Endothelial cell (in vitro differentiated cells): ENCODE data around the gene HES3. TPM values are rescaled to one million over a fixed set of nuclear protein-coding genes. Genes with fewer than 3 reads are reported as not detected.

Source experiments
- DNase-seq: peaks from one replicate; pipeline ENCODE4 v3.0.0; 2021; ENCODE audit warnings: low spot score
- H3K27ac Mint-ChIP-seq: one replicate; pipeline ENCODE4 v1.8.0; 2021; ENCODE audit warnings: mixed read lengths, inconsistent platforms; ENCODE audit not compliant: unreplicated experiment
- H3K27me3 Mint-ChIP-seq: one replicate; pipeline ENCODE4 v1.8.0; 2021; ENCODE audit warnings: mild to moderate bottlenecking, moderate library complexity, mixed read lengths, inconsistent platforms; ENCODE audit not compliant: unreplicated experiment
- H3K36me3 Mint-ChIP-seq: one replicate; pipeline ENCODE4 v1.8.0; 2021; ENCODE audit warnings: mild to moderate bottlenecking, low read depth, mixed read lengths, inconsistent platforms; ENCODE audit not compliant: unreplicated experiment
- H3K4me1 Mint-ChIP-seq: one replicate; pipeline ENCODE4 v1.8.0; 2021; ENCODE audit warnings: mild to moderate bottlenecking, mixed read lengths, inconsistent platforms; ENCODE audit not compliant: unreplicated experiment
- H3K4me3 Mint-ChIP-seq: one replicate; pipeline ENCODE4 v1.8.0; 2021; ENCODE audit warnings: mild to moderate bottlenecking, mixed read lengths, inconsistent platforms; ENCODE audit not compliant: unreplicated experiment
- H3K9me3 Mint-ChIP-seq: one replicate; pipeline ENCODE4 v1.8.0; 2021; ENCODE audit warnings: mixed read lengths, inconsistent platforms; ENCODE audit not compliant: unreplicated experiment
- total RNA-seq: library from RNA; stranded (reverse); fragmentation: NEBNext Ultra II Directional; extraction: Animal tissue kit (Norgen Biotek cat#: 25700); gene quantifications from one replicate; pipeline ENCODE4 v1.2.1, GENCODE V29; 2021; ENCODE audit not compliant: unreplicated experiment
- TF ChIP-seq, protein P1 (sequence below): fragments of 200-600 bp; sonication (generic); IDR thresholded peaks from one replicate; pipeline ENCODE4 v1.5.0; 2021; ENCODE audit warnings: antibody characterized with exemption; ENCODE audit not compliant: unreplicated experiment

HES3 gene
- total RNA-seq, 1 donor from 2014 or later = not detected

DNA sequence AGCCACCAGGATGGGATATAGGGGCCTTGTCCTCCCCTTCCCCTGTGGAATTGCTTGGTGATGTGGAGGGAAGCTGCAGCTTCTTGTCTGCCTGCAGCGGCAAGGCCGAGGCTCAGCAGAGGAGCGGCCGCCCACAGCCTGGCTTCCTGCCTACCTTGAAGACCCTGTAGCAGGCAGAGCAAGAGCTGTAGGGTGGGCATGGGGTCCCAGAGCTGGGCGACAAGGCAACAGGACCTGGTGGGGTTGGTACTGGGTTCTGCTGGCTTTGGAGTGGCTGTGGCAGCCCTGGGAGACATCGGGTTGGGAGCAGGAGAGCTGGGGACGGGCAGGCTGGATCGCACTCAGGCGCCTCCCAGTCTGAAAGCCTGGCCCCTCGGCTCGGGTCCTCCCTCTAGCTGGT is 22.7 kb downstream of the HES3 start:
- no peaks in the 10 kb centered on the region for H3K9me3 Mint-ChIP-seq
- no peak for DNase-seq
- no peaks in the 10 kb centered on the region for H3K36me3 Mint-ChIP-seq
- no peak overlapping the region for H3K4me3 Mint-ChIP-seq
- TF ChIP-seq, protein P1, sequence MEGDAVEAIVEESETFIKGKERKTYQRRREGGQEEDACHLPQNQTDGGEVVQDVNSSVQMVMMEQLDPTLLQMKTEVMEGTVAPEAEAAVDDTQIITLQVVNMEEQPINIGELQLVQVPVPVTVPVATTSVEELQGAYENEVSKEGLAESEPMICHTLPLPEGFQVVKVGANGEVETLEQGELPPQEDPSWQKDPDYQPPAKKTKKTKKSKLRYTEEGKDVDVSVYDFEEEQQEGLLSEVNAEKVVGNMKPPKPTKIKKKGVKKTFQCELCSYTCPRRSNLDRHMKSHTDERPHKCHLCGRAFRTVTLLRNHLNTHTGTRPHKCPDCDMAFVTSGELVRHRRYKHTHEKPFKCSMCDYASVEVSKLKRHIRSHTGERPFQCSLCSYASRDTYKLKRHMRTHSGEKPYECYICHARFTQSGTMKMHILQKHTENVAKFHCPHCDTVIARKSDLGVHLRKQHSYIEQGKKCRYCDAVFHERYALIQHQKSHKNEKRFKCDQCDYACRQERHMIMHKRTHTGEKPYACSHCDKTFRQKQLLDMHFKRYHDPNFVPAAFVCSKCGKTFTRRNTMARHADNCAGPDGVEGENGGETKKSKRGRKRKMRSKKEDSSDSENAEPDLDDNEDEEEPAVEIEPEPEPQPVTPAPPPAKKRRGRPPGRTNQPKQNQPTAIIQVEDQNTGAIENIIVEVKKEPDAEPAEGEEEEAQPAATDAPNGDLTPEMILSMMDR = no peak
- peaks cover 18% of the 10 kb centered on the region for H3K27me3 Mint-ChIP-seq
- H3K27ac Mint-ChIP-seq = no peak overlapping the region
- H3K4me1 Mint-ChIP-seq = no peaks in the 10 kb centered on the region

GRCh38 chr1:6267686-6268322 is 23.8 kb downstream of the HES3 start:
- H3K9me3 Mint-ChIP-seq = no peaks in the 10 kb centered on the region
- H3K27ac Mint-ChIP-seq = no peak overlapping the region
- H3K4me1 Mint-ChIP-seq = no peaks in the 10 kb centered on the region
- peaks cover 13% of the 10 kb centered on the region for H3K27me3 Mint-ChIP-seq
- no peak overlapping the region for H3K4me3 Mint-ChIP-seq
- no peaks in the 10 kb centered on the region for H3K36me3 Mint-ChIP-seq
- TF ChIP-seq, protein P1 = no peak
- no peak for DNase-seq

GRCh38 chr1:6268415-6268814 is 24.4 kb downstream of the HES3 start:
- no peaks in the 10 kb centered on the region for H3K4me1 Mint-ChIP-seq
- DNase-seq = no peak

GRCh38 chr1:6269296-6269695 is 25.3 kb downstream of the HES3 start:
- no peaks in the 10 kb centered on the region for H3K36me3 Mint-ChIP-seq
- no peaks in the 10 kb centered on the region for H3K9me3 Mint-ChIP-seq
- H3K4me1 Mint-ChIP-seq = no peaks in the 10 kb centered on the region
- no peak overlapping the region for H3K4me3 Mint-ChIP-seq
- H3K27ac Mint-ChIP-seq = no peak overlapping the region
- TF ChIP-seq, protein P1 = no peak
- H3K27me3 Mint-ChIP-seq = peaks cover 10% of the 10 kb centered on the region
- no peak for DNase-seq

More at GRCh38 chr1:6268415-6268814, 24.4 kb downstream of the HES3 start:
- Mint-ChIP-seq H3K4me3 (no peak overlapping the region), H3K36me3 (no peaks in the 10 kb centered on the region), H3K9me3 (no peaks in the 10 kb centered on the region), H3K27ac (no peak overlapping the region), H3K27me3 (peaks cover 12% of the 10 kb centered on the region)
- TF ChIP-seq, protein P1 = no peak

DNA sequence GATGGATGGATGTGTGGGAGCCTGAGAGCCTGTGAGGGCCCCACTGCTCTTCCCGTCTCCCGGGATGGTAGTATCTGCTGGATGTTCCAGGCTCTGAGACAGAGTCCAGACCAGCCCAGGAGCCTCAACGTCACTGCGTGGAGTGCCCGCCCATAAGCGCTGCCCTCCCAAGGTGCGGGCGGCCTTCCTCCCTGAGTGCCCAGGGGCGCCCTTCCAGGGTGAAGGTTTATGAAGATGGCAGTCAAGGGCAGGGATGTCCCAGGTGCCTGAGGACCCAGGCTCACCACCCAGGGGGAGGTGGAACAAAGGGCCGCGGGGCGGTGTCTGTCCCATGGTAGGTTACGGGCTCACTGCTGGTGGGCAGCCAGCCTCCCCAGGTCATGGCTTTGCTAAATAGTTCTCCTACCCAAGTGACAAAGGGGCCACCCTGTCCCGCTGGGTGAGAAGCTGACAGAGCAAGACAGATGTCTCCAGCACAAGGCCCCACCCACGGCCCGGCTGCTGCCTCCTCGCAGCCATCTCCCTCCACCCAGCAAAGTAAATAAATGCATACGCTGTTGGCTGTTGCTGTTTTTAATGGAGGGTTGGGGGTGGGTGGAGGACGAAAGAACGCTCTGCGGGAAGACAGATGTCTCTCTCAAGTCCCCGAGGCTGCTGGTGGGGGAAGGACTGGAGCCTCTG is 25.9 kb downstream of the HES3 start:
- DNase-seq = no peak
- Mint-ChIP-seq H3K36me3 (no peaks in the 10 kb centered on the region), H3K27me3 (peaks cover 9% of the 10 kb centered on the region), H3K4me1 (no peaks in the 10 kb centered on the region), H3K4me3 (no peak overlapping the region), H3K9me3 (no peaks in the 10 kb centered on the region), H3K27ac (no peak overlapping the region)
- TF ChIP-seq, protein P1 = no peak
